Activated CD4-positive, CD25-positive, alpha-beta regulatory T cell treated with anti-CD3 and anti-CD28 coated beads, Interleukin-2, amount 50 U/mL, for 24 hours (primary cell): ENCODE data around the gene PTPRN2.

ENCODE experiments used
- ATAC-seq, 2 donors: fragments of 150-1000 bp; cut with Tn5 transposase; one replicate each; pipeline ENCODE4 v1.10.0; 2021; ENCODE audit warnings: mild to moderate bottlenecking in 1 of 2, moderate library complexity in 1 of 2

Gene PTPRN2

GRCh38 chr7:157864911-157865310 lies 722.7 kb downstream of the PTPRN2 start:
- no peak for ATAC-seq

- ATAC-seq, result no peak
Observed at GRCh38 chr7:157863906-157864810, 723.5 kb downstream of the PTPRN2 start.

GRCh38 chr7:157863176-157863575 lies 724.4 kb downstream of the PTPRN2 start:
- ATAC-seq, result no peak

DNA sequence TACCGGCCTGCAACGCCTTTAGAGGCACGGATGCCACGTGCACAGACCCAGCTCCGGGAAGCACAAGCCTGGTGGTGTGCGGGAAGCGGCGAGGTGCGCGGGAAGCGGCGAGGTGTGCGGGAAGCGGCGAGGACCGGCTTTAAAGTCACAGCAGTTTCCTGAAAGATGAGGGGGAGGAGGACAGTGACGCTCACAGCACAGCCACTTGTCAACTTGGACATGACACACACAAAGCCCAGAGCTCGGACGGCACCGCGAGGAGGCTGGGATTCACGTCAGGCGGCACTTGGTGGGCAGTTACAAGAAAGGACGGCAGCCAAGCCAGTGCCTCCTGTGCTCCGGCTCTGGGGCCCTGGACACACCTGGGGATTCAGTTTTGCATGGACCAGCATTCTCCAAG lies 724.9 kb downstream of the PTPRN2 start:
- no peak for ATAC-seq

- no peak for ATAC-seq
Observed at GRCh38 chr7:157861551-157861950, 726.1 kb downstream of the PTPRN2 start.

GRCh38 chr7:157861031-157861491 lies 726.6 kb downstream of the PTPRN2 start:
- no peak for ATAC-seq

DNA sequence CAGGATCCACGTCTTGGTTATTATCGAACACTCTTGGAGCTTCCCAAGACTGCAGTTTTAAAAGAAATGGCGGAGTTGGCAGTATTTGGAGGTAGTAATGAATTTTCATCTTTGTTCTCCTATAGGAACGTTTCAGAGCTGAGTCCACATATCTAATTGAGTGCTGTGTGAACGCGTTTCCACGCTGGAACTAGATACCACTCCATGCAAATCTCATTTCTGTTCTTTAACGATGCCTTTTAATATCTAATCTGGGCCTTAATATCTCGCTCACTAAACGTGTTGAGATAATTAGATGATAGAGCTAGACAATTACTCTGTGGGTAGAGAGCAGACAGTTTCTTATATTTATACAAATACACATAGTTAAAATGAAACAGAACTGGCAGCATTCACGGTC lies 727.2 kb downstream of the PTPRN2 start:
- ATAC-seq, result no peak

- no peak for ATAC-seq
Observed at GRCh38 chr7:157859915-157860314, 727.7 kb downstream of the PTPRN2 start.

GRCh38 chr7:157857578-157858075 lies 730.0 kb downstream of the PTPRN2 start:
- no peak for ATAC-seq

DNA sequence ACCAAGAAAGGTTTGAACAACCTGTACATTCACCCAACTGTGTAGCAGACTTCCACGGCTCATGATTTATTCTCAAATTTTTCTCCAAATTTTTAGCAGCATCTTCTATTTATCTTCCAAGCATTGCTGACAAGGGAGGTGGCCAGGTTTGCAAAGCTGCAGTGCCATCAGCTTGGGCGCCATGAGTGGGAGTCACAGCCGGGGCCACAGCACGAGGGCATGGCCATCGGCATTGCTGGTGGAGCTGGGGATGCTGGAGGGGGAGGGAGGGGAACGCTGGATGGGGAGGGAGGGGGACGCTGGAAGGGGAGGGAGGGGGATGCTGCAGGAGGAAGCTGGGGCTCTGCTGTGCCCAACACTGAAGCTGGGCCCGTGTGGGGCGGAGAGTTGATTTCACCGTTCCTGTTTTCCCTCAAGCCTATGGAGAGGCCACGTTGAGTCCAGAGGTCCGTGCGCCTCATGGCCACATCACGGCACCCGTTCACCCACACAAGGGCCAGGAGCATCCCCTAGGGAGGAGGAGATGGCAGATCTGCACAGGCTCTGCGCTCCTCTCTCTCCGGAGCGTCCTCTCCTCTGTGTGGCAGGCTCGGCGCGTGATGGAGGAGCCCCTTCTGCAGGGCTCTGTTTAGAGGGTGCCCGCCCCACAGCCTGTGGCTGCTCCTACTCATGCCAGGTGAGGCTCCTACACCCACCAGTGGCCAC lies 730.6 kb downstream of the PTPRN2 start:
- ATAC-seq, result no peak

DNA sequence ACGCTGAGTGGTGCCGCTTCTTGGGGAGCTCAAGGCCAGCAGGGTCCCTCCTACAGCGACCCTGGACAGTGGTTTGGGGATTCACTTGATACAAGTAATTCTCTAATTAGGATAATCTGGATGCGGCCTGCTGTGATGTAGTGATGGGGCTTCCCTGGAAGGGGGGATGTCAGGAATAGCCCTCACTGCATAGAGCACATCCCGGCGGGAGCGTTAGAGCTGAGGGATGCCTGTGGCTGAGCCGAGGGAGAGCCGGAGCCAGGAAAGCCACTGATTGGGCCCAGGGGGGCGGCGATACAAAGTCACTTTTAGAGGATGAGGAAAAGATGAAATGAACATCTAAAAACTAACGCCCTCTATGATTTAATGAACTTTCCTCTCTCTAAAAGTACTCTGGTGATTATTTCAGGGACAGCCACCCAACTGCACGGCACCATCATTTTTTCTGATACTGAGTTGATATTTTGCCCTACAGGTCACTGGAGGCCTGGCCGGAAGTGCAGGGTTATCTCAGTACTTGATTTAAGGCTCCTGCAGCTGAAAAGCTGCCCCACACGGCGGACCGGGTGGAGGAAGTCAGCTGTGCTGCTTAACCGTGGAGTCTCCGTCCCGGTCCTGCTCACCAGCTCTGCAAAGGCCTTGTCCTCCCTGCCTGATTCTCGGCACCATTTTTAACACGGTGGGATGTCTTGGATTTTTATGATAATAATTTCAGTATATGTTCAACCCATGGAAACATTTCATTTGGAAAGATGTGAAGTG lies 732.0 kb downstream of the PTPRN2 start:
- no peak for ATAC-seq

- no peak for ATAC-seq
Observed at GRCh38 chr7:157855016-157855415, 732.6 kb downstream of the PTPRN2 start.

GRCh38 chr7:157854066-157854891 lies 733.3 kb downstream of the PTPRN2 start:
- no peak for ATAC-seq

DNA sequence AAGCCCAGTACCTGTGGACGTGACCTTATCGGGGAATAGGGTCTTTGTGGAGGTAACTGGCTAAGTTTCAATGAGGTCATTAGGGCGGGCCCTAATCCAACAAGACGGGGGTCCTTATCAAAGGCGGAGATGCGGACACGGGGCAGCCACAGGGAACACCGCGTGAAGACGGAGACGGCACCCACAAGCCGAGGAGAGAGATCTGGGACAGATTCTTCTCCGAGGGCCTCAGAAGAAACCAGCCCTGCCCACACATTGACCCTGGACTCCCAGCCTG lies 733.9 kb downstream of the PTPRN2 start:
- ATAC-seq, result no peak

- ATAC-seq, result no peak
Observed at GRCh38 chr7:157853076-157853788, 734.4 kb downstream of the PTPRN2 start.

GRCh38 chr7:157851501-157852067 lies 736.0 kb downstream of the PTPRN2 start:
- ATAC-seq, result peak; percentile 96 to 97

DNA sequence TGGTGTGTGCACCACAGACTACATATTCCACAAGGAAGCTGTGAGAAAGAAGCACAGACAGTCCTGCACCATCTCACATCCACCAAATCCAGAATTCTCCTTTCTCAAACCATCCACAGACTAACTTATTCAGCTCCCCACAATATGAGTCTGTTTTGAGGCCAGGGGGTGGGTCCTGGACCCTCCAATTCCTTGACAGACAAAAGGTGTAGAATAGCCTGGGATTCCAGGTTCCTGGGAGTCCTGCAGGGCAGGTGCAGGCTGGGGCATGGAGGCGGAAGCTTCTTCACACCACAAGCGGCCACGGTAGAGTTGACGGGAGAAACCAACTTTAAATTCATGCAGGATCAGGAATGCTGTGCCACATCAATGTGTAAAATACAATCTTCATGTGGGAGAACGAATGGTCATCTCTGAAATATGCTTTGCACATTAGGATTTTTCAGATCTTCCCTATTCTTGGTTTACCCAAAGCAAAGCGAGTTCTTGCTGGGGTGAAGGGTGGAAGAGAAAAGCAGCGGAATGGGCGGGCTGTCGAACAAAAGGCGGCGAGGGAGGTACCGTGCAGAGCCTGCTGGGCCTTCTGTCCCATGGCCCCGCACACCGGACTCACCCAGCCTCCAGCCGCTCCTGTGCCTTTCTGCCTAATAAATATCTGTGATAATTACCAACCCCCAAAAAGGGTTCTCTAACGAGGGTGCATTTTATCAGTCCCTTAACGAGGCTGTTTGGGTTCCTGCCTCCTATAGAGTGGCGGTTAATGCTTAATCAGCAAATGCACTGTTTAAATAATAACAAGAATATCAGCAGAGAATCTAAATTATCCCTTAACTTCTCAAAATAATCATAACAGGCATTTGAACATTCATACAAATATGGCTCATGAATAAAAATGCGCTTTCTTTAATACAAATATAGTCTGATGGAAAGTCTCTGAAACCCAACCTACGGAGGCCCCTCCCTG lies 736.9 kb downstream of the PTPRN2 start:
- ATAC-seq, result no peak

DNA sequence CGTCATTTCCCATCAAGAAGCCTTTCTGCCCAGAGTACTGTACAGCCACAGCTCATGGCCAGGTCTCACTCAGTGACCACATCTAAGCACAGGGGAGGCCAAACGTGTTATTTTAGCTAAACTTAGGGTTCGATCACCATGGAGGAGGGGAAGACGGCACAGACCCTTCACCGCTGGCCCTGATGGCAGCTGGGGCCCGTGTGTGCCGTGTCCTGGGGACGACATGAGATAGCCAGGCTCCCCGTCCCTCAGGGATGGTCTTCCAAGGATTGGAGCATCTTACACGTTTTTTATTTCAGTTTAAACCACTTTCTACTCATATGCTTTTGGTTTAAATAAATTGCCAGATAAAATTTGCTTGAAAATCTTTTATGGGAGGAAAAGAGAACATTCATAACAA lies 737.9 kb downstream of the PTPRN2 start:
- no peak for ATAC-seq

GRCh38 chr7:157849341-157849596 lies 738.4 kb downstream of the PTPRN2 start:
- no peak for ATAC-seq
